HG03571 (cell line): ENCODE measurements around the gene EVC.

Source experiments
- ATAC-seq: cut with Tn5 transposase; IDR thresholded peaks from one replicate; pipeline ENCODE4 v1.9.1; 2021; ENCODE audit not compliant: unreplicated experiment

The EVC gene

DNA sequence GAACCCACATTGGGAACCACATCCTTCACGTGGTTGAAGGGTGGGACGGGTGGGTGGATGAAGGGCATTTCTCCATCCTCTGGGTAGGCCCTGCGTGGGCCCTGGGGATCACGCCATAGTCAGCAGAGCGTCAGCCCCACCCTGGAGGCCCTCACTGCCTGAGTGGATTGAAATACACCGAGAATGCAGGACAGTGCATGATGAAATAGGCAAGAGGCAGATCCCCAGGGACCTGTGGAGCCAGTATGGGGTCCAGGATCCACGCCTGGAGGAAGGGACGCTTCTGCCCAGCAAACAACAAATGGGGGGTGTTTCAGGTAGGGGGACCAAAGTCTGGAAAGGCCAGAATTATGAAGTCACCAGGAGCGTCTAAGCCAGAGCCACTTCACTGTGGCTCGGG lies 19.4 kb downstream of the EVC start:
- no peak for ATAC-seq

DNA sequence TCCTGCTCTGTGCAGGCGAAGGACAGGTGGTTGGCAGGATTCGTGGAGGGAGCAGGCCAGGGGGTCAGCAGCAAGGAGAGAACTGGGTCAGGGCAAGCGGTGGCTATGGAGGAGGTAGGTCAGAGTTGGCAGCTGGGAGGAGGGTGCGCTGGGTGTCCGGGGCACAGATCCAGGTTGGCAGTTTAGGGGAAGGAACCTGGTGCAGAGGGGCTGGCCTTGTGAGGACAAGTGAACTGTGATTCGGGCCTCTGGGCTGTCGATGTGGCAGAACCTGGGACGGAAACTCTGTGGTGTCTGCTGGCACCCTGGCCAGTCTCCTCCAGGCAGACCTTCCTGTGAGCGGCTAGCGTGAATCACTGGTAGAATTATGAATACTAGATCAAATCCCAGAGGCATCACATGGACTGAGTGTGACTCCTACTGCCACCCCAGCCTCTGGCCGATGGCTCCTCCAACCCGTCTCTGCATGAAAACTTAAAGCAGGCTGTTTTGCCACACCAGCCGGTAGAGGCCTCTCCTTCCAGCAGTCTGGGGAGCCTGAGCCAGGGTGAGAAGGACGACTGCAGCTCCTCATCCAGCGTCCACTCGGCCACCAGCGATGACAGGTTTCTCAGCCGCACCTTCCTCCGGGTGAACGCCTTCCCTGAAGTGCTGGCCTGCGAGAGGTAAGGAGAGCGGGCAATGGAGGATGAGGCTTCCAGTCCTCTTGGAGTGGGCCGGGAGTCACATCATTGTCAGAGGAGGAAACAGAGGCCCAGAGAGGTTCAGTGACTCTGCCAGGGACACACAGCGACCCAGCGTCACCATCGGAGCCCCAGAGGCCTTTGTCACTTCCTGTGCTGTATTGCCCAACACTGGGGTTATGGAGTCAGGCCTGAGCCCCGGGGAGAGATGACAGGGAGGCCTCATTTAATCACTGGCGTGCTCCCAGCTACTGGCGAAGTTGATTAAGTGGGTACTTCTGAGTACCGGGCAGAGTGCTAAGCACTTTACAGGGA lies 20.3 kb downstream of the EVC start:
- ATAC-seq: no peak

DNA sequence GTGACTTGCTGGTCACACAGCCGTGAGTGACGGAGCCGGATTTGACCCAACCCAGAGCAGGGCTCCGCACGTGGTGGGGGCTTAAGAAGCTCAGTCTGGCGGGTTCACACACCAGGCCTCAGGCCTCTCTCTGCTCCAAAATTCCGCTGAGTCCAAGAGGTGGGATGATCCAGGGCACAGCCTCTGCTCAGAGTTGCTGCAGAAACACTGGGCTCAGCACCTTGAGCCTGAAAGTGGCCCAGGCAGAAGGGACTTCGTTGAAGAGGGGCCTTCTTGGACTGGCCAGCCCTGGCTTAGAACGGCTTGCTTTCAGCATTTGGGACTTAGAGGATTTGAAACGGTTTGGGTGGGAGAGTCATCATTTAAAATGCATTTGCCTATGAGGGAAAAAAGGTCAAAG lies 21.2 kb downstream of the EVC start:
- ATAC-seq: no peak

DNA sequence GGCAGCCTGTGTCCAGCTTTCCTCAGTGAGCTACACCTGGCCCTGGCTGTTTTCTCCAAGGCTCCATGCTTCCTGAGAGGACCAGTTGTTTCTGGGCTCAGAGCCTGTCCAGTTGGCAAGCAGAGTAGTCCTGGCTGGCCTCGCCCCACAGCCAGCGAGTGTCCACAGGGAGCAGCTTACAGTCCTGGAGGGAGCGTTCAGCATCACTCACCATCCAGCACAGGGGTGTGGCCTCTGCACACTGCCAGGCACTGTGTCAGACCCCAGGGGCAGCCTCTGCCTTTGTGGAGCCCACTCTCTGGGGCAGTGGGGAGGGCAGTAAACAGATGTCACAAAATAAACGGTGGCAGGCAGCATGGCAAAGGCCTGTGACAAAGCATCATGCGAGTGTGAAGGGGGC lies 23.9 kb downstream of the EVC start:
- ATAC-seq: no peak

DNA sequence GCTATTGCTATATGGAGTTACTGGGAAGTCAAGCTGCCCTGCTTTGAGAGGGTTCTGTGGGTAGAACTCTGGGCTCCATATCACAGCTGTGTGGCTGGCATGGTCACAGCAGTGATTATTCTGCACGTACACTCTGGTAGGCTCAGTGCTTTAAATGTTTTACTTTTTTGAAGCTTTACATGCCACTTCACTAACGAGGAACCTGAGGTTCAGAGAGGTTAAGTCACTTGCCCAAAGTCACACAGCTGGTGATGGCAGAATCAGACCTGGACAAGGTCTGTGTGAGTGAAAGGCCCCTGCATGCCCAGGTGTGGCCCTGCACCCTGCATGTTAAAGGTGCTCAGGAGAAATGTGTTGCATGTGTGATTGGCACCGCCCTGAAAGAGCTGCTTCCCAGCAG lies 24.5 kb downstream of the EVC start:
- ATAC-seq: no peak

DNA sequence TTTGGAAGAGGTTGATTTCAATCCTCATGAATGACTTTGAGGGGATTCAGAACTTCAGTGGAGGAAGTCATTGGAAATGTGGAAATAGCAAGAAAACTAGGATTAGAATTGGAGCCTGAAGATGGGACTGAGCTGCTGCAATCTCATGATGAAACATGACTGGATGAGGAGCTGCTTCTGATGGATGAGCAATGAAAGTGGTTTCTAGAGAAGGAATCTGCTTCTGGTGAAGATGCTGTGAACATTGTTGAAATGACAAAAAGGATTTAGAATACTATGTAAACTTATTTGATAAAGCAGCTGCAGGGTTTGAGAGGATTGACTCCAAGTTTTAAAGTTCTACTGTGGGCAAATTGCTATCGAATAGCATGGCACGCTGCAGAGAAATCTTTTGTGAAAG lies 27.1 kb downstream of the EVC start:
- no peak for ATAC-seq

DNA sequence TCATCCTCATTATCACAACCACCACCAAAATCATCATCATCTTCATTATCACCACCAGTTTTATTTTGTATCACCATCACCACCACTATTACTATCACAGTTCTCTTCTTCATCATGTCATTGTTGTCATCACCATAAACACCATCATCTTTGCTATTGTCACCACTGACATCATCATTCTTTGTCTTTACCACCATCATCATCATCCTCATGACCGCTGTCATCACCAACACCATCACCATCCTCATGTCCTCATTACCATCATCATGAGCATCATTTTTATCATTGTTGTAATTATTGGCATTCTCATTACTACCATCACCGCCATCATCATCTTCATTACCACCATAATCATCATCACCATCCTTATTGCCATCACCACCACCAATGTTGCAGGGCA lies 31.4 kb downstream of the EVC start:
- ATAC-seq: no peak

DNA sequence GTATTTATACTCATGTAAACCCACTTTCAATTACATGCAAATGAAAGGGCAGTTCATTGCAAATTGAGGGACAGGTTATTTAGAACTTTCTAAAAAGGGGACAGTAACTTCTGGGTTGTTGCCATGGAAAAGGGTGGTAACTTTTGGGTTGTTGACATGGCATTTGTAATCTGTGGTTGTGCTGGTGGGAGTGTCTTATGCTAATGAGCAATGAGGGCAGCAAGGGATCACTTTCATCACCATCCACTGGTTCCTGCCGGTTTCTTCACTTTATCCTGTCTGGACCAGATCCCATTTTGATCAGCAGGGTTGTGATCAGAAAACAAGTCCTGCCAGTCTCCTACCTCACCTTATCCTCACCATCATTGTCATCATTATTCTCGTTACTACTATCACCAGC lies 32.0 kb downstream of the EVC start:
- ATAC-seq: no peak

DNA sequence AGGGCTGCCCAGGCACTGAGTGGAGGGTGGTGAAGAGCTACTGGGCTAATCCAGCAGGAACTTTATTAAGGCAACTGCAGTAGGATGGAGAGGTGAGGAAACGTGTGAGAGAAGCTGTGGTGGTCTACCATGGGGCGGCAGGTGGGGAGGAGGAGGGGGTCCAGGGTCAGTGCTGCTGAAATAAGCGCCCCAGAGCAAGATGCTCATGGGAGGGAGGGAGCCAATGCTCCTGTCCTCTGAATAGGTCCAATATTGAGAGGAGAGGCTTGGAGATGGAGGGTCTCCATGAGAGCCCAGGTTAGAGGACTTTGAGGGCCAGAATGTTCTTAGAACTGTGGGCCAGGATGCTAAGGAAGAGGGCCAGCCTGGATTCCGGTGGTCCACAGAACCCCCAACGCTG lies 35.2 kb downstream of the EVC start:
- ATAC-seq: no peak

DNA sequence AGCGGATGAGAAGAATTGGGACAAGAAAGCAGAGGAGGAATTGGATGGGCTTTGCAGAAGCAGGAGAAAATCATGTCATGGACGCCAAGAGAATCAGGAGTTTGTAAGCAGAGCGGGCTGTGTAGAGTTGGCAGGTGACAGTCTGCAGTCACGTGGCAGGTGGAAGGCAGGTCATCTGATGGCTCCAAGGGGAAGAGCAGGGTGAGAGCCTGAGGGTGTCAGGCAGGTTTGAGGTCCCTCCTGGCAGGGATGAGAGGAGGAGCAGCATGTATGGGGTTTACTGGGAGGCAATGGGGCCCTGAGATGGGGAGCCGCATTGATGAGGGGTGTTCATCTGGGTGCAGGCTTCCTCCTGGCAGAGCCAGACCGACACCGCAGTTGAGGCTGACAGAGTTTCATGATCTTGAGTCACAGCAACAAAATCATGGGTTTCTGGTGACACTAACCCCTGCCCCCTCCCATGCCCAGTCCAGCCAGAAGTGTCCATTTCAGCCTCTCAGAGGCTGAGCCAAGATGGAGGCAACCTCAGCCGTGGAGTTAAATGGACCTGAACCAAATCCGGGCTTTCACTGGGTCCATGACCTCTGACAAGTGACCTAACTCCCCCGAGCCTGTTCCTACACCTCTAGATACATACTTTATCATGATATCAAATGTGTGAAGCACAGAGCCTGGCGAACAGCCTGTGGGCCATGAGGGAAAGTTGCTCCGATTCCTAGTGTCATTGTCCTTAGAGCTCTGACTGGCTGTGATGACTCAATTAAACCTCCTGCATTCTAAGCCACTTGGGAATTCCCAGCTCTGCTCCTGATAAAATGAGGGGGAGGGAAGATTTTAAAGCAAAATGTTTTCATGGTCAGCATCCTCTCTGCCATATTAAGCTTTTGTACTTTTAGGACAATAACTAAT lies 36.1 kb downstream of the EVC start:
- ATAC-seq: no peak

DNA sequence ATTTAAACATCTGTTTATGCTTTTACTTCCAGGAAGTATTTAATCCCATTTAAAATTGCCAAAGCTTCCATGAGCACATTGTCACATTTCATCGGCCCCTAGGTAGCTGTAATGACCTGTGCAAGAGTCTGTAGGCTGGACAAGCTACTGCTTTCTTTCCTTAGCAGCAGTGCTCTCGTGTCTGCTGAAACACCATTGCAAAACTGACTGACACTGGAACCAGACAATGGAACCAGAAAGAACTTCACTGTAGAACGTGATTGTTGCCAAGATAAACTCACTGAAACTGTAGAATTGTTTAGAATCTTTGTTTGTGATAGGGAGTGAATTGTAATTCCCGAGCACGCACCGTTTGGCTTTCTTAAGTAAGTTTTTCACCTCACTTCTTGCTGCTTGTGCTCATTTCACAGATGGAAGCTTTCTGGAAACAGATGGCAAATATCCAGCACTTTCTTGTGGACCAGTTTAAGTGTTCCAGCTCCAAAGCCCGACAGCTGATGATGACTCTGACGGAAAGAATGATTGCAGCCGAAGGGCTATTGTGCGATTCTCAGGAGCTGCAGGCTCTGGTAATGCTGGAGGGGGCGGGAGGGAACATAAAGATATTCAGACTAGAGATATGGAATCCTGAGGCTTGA lies 36.9 kb downstream of the EVC start:
- ATAC-seq: no peak

DNA sequence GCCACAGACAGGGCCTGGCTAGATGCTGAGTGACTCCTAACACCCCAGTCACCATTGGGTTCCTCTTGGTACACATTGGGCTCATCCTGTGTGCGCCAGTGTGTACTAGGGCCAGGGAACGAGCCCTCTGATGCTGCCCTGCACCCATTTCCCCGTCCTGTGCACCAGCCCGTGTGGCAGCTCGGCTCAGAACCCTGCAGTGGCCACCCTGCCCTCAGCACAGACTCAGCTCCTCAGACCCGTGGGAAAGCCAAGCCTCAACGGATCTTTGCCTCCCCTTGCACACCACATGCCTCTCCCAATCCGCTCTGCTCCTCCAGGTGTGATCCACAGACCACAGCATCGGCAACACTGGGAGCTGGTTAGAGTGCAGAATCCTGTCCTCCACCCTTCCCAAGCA lies 38.6 kb downstream of the EVC start:
- no peak for ATAC-seq

DNA sequence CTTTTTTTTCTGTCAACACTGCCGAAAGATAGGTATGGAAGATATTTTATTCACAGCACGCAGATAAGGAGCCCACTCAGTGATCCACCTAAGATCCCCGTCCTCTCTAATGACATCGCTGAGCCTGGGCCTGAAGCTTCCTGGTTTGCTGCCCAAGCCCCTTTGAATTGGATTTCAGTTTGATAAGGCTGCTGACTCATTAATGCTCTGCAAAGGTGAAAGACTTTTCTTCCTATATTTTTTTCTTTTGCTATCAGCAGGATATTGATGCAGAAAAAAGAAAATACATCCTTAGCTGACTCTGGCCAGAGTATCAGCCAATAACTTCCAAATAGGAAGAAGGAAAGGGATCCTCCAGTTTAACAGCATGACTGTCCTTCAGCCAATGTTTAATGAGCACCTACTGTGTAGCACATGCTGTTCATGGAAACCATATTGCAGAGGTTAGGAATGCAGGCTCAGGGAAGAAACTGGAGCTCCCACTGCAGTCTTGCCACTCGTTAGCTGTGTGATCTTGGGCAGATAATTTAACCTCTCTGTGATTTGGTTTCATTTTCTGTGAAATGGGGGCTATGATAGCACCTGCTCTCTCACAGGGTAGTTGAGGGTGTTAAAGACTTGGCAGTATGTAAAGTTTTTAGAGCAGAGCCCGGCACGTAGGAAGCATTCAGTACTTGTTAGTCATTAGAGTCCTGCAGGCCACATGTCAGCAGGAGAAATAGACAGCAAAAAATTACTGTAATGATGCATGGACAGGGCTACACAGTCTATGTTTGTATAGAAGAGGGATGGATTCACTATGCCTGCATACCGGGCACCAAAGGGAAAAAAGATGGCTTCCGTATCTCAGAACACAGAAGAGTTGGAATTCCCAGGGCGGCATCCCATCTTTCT lies 39.3 kb downstream of the EVC start:
- ATAC-seq: no peak

DNA sequence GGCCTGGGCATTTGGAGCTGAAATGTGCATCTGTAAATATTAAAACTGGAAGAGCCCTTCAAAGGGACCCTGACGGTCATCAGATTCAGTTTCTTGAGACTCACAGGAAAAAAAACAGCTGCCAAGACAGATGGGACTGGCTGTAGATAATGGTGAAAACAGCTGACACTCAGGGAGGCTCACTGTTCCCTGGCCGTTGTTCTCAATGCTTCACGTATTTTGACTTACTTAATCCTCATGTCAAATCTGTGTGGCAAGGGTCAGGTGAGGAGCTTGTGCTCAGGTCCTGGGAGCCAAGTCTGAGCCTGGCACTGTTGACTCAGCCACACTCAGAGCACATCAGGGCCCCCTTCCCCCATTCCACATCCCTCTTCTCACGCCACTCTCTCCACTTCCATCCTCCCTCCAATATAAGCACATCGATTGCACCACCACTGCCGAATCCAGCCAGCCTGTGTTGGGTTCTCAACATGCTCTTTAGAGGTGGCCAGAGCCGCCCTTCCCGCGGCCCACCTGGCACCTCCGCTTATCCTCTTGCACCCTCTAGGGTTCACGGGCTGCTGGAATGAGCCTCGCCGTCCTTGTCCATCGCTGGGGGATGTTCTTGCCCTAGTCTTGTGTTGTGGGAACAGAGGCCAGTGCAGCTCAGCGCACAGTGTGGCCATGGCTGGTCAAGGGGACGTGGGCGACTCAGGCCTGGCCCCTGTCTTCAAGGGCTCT lies 40.1 kb downstream of the EVC start:
- ATAC-seq: no peak

DNA sequence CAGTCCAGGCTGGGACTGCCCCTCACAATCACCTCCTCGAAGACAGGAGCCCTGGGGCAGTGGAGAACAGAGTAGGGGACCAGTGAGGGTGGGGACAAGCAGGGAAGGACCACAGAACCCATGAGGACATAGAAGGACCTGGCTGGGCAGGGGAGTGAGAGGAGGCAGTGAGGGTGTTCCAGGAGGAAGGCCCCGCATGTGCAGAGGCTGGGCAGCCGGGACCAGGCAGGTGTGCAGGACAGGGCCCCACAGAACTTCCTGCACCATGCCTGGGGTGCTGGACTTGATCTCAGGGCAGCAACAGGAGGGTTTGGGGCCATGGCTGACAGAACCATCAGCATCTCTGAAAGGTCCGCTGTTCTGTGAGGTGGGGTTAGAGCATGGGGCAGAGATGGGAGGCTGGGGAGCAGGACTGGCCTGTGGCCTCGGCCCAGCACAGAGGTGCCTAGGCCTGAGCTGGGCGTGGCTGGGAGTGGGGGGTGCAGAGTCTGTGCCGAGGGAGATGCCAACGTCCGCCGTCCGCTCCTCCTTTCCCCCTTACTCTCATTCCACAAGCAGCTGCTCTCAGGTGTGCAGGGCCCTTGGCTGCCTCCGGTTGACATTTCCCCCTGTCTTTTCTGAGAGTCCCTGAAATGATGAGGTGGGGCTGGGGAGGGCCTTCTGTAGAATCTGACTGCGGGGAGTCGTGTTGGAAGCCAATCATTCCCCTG lies 40.8 kb downstream of the EVC start:
- ATAC-seq: no peak

DNA sequence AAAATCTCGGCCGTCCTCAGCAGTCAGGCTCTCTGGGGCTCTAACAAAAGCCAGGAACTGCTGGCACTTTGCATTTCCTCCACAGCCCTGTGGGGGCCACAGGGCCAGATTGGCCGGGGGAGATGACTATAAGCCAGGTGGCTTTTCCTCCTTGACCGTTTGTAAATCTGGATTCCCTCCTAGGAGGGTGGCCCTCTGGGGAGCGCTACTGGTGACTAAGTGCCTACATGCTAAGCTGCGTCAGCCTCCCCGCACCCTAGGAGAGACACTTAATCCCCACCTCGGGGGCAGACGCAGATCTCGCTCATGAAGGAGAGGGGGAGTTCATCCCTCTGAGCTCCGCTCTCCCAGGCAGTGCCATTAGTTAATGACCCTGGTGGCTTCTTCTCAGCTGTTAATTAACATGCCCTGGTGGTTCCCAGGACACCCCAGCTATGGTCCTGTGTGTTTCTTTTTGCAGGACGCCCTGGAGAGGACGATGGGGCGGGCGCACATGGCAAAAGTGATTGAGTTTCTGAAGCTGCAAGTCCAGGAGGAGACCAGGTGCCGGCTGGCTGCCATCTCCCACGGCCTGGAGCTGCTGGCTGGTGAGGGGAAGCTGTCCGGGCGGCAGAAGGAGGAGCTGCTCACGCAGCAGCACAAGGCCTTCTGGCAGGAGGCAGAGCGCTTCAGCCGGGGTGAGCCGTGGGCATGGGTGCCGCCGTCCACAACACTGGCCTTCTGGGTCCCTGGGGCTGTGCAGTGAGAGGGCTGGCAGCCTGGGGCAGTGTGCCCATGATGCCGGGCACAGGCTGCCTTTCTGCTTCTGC lies 41.6 kb downstream of the EVC start:
- no peak for ATAC-seq

DNA sequence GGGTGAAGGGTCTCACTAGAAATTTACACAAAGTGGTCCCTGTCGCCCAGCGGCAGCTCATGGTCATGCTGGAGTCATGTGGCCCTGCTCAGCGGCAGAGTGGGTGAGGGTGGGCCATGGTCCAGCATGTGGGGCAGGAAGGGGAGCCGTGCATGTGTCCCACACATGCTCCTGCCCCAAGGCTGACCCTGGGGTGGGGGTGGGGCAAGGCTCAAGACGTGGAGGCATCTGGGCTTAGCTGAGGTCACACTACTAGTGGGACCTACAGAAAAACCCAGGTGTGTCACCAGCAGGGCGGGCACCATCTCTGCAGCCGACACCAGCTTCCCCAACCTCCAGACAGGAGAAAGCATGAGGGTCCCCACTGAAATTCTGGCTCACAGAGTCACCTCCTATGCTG lies 42.4 kb downstream of the EVC start:
- no peak for ATAC-seq

DNA sequence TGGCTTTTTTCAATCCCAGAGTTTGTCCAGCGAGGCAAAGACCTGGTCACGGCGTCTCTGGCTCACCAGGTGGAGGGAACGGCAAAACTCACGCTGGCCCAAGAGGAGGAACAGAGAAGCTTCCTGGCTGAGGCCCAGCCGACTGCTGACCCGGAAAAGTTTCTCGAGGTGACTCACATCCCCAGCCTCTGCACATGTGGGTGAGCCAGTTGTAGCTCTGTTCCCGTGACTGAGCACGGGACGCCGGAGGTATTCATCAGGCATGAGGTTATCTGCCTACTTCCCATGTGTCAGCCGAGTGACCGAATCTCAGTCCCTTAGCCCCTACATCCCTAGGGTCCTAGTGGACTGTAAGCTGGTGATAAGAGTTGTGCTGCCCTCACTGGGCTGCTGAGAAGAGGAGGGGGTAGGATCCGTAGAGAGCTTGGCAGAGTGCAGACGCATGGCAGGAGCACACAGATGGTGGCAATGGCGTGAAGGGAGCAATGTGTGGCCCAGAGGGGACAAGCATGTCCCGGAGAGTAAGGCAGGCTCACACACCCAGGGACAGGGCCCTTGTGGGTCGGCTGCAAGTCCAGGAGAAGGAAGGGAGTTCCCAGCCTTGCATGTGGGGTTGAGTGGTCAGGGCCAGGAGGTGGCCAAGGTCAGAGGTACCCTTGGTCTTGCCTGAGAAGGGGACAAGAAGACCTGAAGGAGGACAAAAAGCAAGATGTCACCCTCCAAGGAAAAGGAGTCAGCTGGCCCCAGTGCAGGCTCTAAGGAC lies 42.9 kb downstream of the EVC start:
- ATAC-seq: no peak
